ENCODE results near the gene CEBPG.

- TF ChIP-seq CTCF (IDR thresholded peaks at IDR 0.05) = no peak
- no peak for TF ChIP-seq POLR2AphosphoS5 (IDR thresholded peaks at IDR 0.05; ENCODE audit: low read depth, low read length)
- TF ChIP-seq REST (IDR thresholded peaks at IDR 0.05; ENCODE audit: insufficient read depth in 1 of 2, low read depth in 2 of 2, low read length in 1 of 2) = no peak
- no peak for TF ChIP-seq SIN3A (IDR thresholded peaks at IDR 0.05; ENCODE audit: borderline replicate concordance, insufficient read depth, low read depth, low read length)
These were observed 31.7 kb downstream of the CEBPG start for GRCh38 chr19:33405254-33405552.

Data from Panc1 (cell line).